ENCODE measurements around the gene SERPINB5.
A peak's percentile ranks its signal among the peaks of the same experiment; 100 is the strongest.

DNA sequence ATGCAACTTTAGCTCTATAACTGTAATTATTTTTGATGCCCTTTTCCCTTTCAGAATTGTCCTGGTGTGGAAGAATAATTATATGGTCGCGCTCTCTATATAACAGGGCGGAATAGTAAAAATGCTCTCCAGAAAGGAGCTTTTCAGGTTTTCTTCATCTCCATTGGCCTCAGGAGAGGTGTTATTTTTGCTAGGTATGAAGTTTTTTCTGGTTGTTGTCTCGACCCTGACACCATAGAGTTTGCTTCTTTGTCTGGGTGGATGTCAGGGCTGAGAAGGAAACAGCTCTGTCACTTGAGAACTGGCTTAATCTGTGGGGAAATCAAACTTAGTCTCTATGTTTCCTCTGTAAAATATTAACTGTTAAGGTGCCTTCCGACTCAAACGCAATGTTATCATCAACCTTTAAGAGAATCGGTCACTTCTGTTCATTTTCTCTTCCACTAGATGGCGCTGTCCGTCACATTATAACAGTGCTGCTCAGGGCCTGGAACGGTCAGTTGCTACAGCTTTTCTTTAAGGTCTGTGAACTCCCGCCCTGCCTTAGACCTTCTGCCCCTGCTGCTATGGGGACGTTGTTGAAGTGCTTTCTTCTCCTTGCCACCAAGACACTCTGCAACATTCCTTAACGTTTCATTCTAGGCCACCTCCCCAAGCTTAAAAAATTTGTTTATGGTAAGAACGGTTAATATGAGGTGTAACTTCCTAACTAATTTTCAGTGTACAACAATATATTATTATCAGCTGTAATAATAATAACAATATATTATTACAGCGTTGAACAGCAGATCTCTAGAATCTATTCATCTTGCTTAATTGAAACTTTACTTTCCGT lies 41.6 kb downstream of the SERPINB5 start:
- TF ChIP-seq, protein P1, sequence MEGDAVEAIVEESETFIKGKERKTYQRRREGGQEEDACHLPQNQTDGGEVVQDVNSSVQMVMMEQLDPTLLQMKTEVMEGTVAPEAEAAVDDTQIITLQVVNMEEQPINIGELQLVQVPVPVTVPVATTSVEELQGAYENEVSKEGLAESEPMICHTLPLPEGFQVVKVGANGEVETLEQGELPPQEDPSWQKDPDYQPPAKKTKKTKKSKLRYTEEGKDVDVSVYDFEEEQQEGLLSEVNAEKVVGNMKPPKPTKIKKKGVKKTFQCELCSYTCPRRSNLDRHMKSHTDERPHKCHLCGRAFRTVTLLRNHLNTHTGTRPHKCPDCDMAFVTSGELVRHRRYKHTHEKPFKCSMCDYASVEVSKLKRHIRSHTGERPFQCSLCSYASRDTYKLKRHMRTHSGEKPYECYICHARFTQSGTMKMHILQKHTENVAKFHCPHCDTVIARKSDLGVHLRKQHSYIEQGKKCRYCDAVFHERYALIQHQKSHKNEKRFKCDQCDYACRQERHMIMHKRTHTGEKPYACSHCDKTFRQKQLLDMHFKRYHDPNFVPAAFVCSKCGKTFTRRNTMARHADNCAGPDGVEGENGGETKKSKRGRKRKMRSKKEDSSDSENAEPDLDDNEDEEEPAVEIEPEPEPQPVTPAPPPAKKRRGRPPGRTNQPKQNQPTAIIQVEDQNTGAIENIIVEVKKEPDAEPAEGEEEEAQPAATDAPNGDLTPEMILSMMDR (IDR thresholded peaks at IDR 0.05), result peak; percentile 86
- no peak for TF ChIP-seq EZH2 (IDR thresholded peaks at IDR 0.05; ENCODE audit: borderline replicate concordance, insufficient read depth, low read depth, low read length, poor library complexity, severe bottlenecking)

Data from B cell (primary cell).